Measurements from ENCODE around the gene SLBP. TPM values are rescaled to one million over a fixed set of nuclear protein-coding genes. Genes with fewer than 3 reads are reported as not detected.

Gene SLBP
- total and polyA plus RNA-seq, 10 of the 15 experiments (the other 5 are each of a cell fraction or from before 2014, with no cell fraction given), result 94.4 to 278 (median 158) TPM

GRCh38 chr4:1730532-1731135 is 18.5 kb upstream of the SLBP start:
- in situ Hi-C loops (cut with MboI) (no loop called here), intact Hi-C loops (cut with micrococcal nuclease; ENCODE audit: unreplicated experiment) (no loop called here)
- FAIRE-seq (no peak), ATAC-seq (no peak), DNase-seq (ENCODE audit: low read depth, low spot score) (no peak)
- TF ChIP-seq PAX8 (IDR thresholded peaks at IDR 0.05) (no peak), CEBPB (IDR thresholded peaks at IDR 0.05; ENCODE audit: borderline replicate concordance in 1 of 2, low read depth in 2 of 2, low read length in 2 of 2) (no peak), NFYA (IDR thresholded peaks at IDR 0.05; ENCODE audit: borderline replicate concordance, low read depth, low read length) (no peak), CHD4 (IDR thresholded peaks at IDR 0.05) (no peak), WRNIP1 (IDR thresholded peaks at IDR 0.05; ENCODE audit: borderline replicate concordance, low read depth, low read length) (no peak), SIX5 (IDR thresholded peaks at IDR 0.05; ENCODE audit: low read depth, low read length, severe bottlenecking) (no peak), SP1 (IDR thresholded peaks at IDR 0.05; ENCODE audit: low read depth, low read length) (no peak), POLR2AphosphoS5 (IDR thresholded peaks at IDR 0.05; ENCODE audit: low read length) (no peak), NBN (IDR thresholded peaks at IDR 0.05) (no peak), USF2 (IDR thresholded peaks at IDR 0.05; ENCODE audit: borderline replicate concordance, low read depth, low read length) (no peak), EP300 (IDR thresholded peaks at IDR 0.05; ENCODE audit: borderline replicate concordance in 1 of 2, control insufficient read depth in 1 of 2, low read depth in 2 of 2, low read length in 2 of 2) (no peak), POLR2A (IDR thresholded peaks at IDR 0.05; ENCODE audit: low read depth, low read length) (no peak), TAF1 (IDR thresholded peaks at IDR 0.05; ENCODE audit: borderline replicate concordance, low read depth, low read length) (no peak)
- Histone ChIP-seq H3K9ac (ENCODE audit: control insufficient read depth, insufficient read depth, low read length) (no peak overlapping the region), H4K20me1 (ENCODE audit: control insufficient read depth, insufficient read depth) (no peaks in the 10 kb centered on the region), H3K4me1 (ENCODE audit: control insufficient read depth, insufficient read depth, low read length) (no peaks in the 10 kb centered on the region; the same call in 1 of the 2 replicates), H3K36me3 (ENCODE audit: control insufficient read depth in 2 of 2, insufficient read depth in 2 of 2, low read length in 1 of 2) (peaks cover 37 to 54% of the 10 kb centered on the region in 2 experiments; a peak in 3 of 4 replicates), H3K27ac (ENCODE audit: control insufficient read depth, insufficient read depth) (no peak overlapping the region), H3K79me2 (ENCODE audit: control insufficient read depth, insufficient read depth, low read length) (peaks cover 23% of the 10 kb centered on the region), H2AFZ (ENCODE audit: control insufficient read depth, low read depth, low read length) (no peak overlapping the region), H3K27me3 (replicated peaks in 1 of 2; ENCODE audit: control insufficient read depth in 2 of 2, insufficient read depth in 2 of 2, low read length in 1 of 2) (no peaks in the 10 kb centered on the region), H3K4me2 (ENCODE audit: control insufficient read depth, insufficient read depth) (no peak overlapping the region), H3K9me3 (replicated peaks; ENCODE audit: control insufficient read depth, insufficient read depth, low read length) (no peaks in the 10 kb centered on the region; the same call in 2 of the 3 replicates), H3K4me3 (no peak overlapping the region)
- ChIA-PET RAD21 (ENCODE audit: unreplicated experiment) (interaction anchor here (1.0 to 2.6 kb wide), 2 partner anchors 18 to 37 kb away, joined by 3 to 19 read pairs; no protein-coding TSS in a partner anchor), SMC1A (ENCODE audit: uncharacterized antibody, unreplicated experiment) (interaction anchor here (2.0 to 2.6 kb wide), 2 partner anchors 37 to 169 kb away, joined by 5 to 18 read pairs; no protein-coding TSS in a partner anchor), CTCF (interaction anchor here (0.8 to 15.5 kb wide), 9 partner anchors 10 to 78 kb away, joined by 3 to 317 read pairs (median 4); no protein-coding TSS in a partner anchor), POLR2A (interaction anchor here (1.2 kb wide), 1 partner anchor 9 kb away, joined by 3 read pairs; the partner anchor contains the start of genes TACC3 and TMEM129)
- BruUV-seq (replicated peaks), result no TSS peak
- 93% methylated on average over 16 of the region's 16 CpGs for WGBS (ENCODE audit: insufficient coverage, insufficient replicate concordance, low lambda C conversion rate, missing lambda C conversion rate)

Measured in GM12878 (cell line).